SJCRH30 (cell line): ENCODE data around the gene KAT8. TPM values are rescaled to one million over a fixed set of nuclear protein-coding genes. Genes with fewer than 3 reads are reported as not detected.

Experiments used
- DNase-seq, 2 experiments: peaks; one replicate each; pipeline ENCODE4 v3.0.0-alpha.2; 2015 to 2020
- H3K27ac ChIP-seq: fragments of 250-450 bp; sonication (Bioruptor Pico); 2 replicates; pipeline ENCODE4 v1.5.1; 2020; ENCODE audit warnings: mild to moderate bottlenecking, moderate library complexity
- H3K27me3 ChIP-seq: fragments of 250-450 bp; sonication (Bioruptor Pico); 2 replicates; pipeline ENCODE4 v1.5.1; 2020; ENCODE audit warnings: mild to moderate bottlenecking, moderate library complexity
- H3K36me3 ChIP-seq: fragments of 250-450 bp; sonication (Bioruptor Pico); 2 replicates; pipeline ENCODE4 v1.5.1; 2020; ENCODE audit warnings: mild to moderate bottlenecking, moderate library complexity
- H3K4me1 ChIP-seq: fragments of 250-450 bp; sonication (Bioruptor Pico); 2 replicates; pipeline ENCODE4 v1.5.1; 2020; ENCODE audit warnings: mild to moderate bottlenecking, moderate library complexity
- H3K4me3 ChIP-seq: fragments of 250-450 bp; sonication (Bioruptor Pico); 2 replicates; pipeline ENCODE4 v1.5.1; 2020; ENCODE audit warnings: mild to moderate bottlenecking, moderate library complexity
- H3K9me3 ChIP-seq: fragments of 250-450 bp; sonication (Bioruptor Pico); replicated peaks from 2 replicates; pipeline ENCODE4 v1.5.1; 2020; ENCODE audit warnings: mild to moderate bottlenecking, moderate library complexity
- total RNA-seq: library from RNA; depleted of rRNA; stranded (reverse); fragments of >200 nt; shearing (Covaris generic); gene quantifications from 2 replicates; pipeline ENCODE4 v1.2.3, GENCODE V29; 2014; rRNA removed

The KAT8 gene
- 38.0 and 42.6 TPM in 2 replicates for total RNA-seq

DNA sequence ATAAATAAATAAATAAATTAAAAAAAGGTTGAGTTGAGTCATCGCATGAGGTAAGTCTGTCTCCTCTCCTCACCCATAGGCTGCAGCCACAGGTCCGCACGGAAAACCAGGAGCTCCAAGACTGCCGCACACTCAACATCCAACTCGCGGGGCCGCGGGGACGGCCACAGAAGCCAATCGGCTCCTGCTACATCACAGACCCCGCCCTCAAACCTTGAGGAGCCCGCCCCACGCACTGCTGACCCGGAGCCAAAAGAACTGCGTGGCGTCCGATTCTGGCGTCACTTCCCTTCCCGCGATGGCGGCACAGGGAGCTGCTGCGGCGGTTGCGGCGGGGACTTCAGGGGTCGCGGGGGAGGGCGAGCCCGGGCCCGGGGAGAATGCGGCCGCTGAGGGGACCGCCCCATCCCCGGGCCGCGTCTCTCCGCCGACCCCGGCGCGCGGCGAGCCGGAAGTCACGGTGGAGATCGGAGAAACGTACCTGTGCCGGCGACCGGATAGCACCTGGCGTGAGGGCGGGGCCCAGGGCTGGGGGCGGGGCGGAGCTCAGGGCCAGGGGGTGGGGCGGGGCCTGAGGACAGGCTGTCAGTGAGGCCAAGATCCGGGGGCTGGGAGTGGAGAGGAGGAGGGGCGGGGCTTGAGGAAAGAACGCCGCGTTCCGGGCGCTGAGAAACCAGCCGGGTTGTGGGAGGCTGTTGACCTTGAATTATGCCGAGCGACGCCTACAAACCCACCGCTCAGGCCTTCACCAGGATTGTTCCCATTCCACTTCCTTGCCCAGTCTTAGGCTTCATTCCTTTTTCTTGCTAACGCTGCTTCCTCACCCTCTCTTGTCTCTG, at the start of gene KAT8:
Gene KAT8, plus strand, starts transcription at position 281 of the 839 bp plus-strand sequence. Its CDS starts 18 bp downstream, at position 299.
- Histone ChIP-seq H3K4me1 (no peaks in the 10 kb centered on the region), H3K36me3 (peaks cover 29% of the 10 kb centered on the region), H3K9me3 (no peaks in the 10 kb centered on the region), H3K4me3 (peak within 1 kb of the TSS; percentile 93), H3K27me3 (no peaks in the 10 kb centered on the region), H3K27ac (peak within 1 kb of the TSS; percentile 74)
- DNase-seq = peak; percentile 98

- Histone ChIP-seq H3K9me3 (no peaks in the 10 kb centered on the region), H3K4me1 (peaks cover 7% of the 10 kb centered on the region), H3K27me3 (no peaks in the 10 kb centered on the region), H3K36me3 (peaks cover 9% of the 10 kb centered on the region), H3K27ac (peak overlapping the region; percentile 98), H3K4me3 (peak overlapping the region; percentile 94)
- DNase-seq = peak; percentile 93 to 99
These were observed 45.6 kb upstream of the KAT8 start for GRCh38 chr16:31071861-31072260.

DNA sequence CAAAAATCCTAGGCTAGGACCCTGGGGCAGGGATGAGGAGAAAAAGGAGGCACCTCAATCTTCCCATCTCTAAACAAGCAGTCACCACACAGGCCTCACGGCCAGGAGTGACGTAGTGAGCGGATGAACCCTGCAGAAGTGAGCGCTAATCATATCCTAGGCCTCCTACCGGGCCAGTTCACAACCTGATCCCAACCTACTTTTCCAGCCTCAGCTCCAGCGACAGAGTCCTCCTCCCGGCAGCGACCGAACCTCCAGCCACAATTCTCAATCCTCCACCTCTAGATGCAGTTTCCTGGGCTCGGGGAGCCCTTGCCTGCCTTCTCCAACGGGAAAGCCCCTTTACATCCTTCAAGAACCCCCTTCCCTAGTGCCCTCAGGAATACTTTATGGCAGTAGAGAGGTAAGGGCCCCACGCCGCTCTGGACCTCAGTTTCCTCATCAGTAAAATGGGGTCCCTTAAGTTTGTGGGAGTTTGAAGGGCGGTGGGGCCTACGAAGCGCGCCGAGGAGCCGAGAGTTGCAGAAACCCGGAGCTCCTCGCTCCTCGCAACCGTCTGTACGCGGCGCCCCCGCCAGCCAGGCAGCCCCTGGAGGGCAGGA, 44.8 kb upstream of the KAT8 start:
- peaks cover 12% of the 10 kb centered on the region for H3K36me3 ChIP-seq
- DNase-seq = peak; percentile 40 to 70
- peak overlapping the region; percentile 94 for H3K4me3 ChIP-seq
- no peaks in the 10 kb centered on the region for H3K27me3 ChIP-seq
- H3K4me1 ChIP-seq = peaks cover 7% of the 10 kb centered on the region
- peak overlapping the region; percentile 98 for H3K27ac ChIP-seq
- no peaks in the 10 kb centered on the region for H3K9me3 ChIP-seq

DNA sequence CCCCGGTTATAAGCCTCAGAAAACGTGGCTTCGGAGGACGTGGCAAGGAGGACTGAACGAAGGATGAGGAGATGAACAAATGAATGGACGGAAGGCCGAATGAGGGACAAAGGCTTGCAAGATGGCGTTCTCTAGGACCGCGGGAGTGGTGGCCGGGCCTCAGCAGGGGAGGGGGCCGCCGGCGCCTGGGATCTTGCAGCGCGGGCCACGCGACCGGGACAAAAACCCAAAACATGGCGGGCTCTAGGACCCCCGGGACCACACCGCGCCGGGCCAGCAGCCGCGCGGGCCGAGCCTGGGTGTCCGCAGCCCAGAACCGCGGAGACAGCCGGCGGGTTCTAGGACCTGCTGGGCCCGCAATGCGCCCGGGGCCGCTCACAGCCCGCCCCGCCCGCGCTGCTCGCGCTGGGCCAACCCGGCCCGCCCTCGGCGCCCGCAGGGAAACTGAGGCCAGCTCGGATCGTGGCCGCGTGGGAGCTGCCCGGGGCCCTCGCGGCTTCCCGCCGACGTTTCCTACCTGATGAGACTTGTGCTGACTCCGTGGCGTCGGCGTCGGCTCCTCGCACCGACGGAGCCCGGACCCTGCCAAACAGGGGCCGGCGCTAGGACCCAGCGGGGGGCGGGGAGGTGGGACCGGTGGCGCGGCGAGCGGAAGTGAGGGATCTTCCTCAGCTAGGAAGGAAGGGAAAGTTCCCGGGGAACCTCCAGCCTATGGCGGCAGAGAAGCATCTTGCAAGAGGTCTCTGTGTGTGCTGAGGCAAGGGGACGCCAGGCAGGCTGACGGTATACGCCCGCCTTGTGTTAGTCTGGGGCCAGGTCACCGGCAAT, 44.1 kb upstream of the KAT8 start:
- peaks cover 7% of the 10 kb centered on the region for H3K4me1 ChIP-seq
- H3K36me3 ChIP-seq = peaks cover 17% of the 10 kb centered on the region
- H3K27me3 ChIP-seq = no peaks in the 10 kb centered on the region
- no peaks in the 10 kb centered on the region for H3K9me3 ChIP-seq
- DNase-seq = peak; percentile 92 to 93
- H3K27ac ChIP-seq = peak overlapping the region; percentile 98
- peak overlapping the region; percentile 94 for H3K4me3 ChIP-seq

GRCh38 chr16:31073970-31074813, 43.3 kb upstream of the KAT8 start, which contains the start of the genes ZNF646 and ZNF668:
ZNF646 (plus strand) TSS chr16:31074422; CDS start chr16:31076325, 1,903 bp downstream.
ZNF668 (minus strand) TSS chr16:31074240; CDS start chr16:31064459, 9,781 bp downstream.
- Histone ChIP-seq H3K27ac (peak within 1 kb of the TSS; percentile 98), H3K27me3 (no peaks in the 10 kb centered on the region), H3K4me1 (peaks cover 7% of the 10 kb centered on the region), H3K4me3 (peak within 1 kb of the TSS; percentile 94), H3K36me3 (peaks cover 26% of the 10 kb centered on the region), H3K9me3 (no peaks in the 10 kb centered on the region)
- peak; percentile 98 to 99 for DNase-seq

- Histone ChIP-seq H3K27me3 (no peaks in the 10 kb centered on the region), H3K27ac (peak overlapping the region; percentile 98), H3K4me3 (peak overlapping the region; percentile 94), H3K4me1 (peaks cover 7% of the 10 kb centered on the region), H3K36me3 (peaks cover 32% of the 10 kb centered on the region), H3K9me3 (no peaks in the 10 kb centered on the region)
- no peak for DNase-seq
These were observed 42.7 kb upstream of the KAT8 start for GRCh38 chr16:31074814-31075183.

- DNase-seq = no peak
- H3K9me3 ChIP-seq = no peaks in the 10 kb centered on the region
- H3K4me3 ChIP-seq = no peak overlapping the region
- no peak overlapping the region for H3K27ac ChIP-seq
- no peaks in the 10 kb centered on the region for H3K27me3 ChIP-seq
- peaks cover 1% of the 10 kb centered on the region for H3K4me1 ChIP-seq
- H3K36me3 ChIP-seq = peaks cover 45% of the 10 kb centered on the region
These were observed 41.1 kb upstream of the KAT8 start for GRCh38 chr16:31076319-31076718.

DNA sequence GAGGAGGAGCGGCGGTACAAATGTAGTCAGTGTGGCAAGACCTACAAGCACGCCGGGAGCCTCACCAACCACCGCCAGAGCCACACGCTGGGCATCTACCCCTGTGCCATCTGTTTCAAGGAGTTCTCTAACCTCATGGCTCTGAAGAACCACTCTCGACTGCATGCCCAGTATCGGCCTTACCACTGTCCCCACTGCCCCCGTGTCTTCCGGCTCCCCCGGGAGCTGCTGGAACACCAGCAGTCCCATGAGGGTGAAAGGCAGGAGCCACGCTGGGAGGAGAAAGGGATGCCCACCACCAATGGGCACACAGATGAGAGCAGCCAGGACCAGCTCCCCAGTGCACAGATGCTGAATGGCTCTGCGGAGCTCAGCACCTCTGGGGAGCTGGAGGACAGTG, 40.4 kb upstream of the KAT8 start:
- H3K4me1 ChIP-seq = no peaks in the 10 kb centered on the region
- DNase-seq = no peak
- H3K9me3 ChIP-seq = no peaks in the 10 kb centered on the region
- H3K27ac ChIP-seq = no peak overlapping the region
- H3K36me3 ChIP-seq = peaks cover 45% of the 10 kb centered on the region
- no peaks in the 10 kb centered on the region for H3K27me3 ChIP-seq
- H3K4me3 ChIP-seq = no peak overlapping the region

- no peak for DNase-seq
- H3K27ac ChIP-seq = no peak overlapping the region
- H3K9me3 ChIP-seq = no peaks in the 10 kb centered on the region
- H3K27me3 ChIP-seq = no peaks in the 10 kb centered on the region
- H3K4me3 ChIP-seq = no peak overlapping the region
- H3K36me3 ChIP-seq = peaks cover 45% of the 10 kb centered on the region
- H3K4me1 ChIP-seq = no peaks in the 10 kb centered on the region
These were observed 39.7 kb upstream of the KAT8 start for GRCh38 chr16:31077592-31078396.

DNA sequence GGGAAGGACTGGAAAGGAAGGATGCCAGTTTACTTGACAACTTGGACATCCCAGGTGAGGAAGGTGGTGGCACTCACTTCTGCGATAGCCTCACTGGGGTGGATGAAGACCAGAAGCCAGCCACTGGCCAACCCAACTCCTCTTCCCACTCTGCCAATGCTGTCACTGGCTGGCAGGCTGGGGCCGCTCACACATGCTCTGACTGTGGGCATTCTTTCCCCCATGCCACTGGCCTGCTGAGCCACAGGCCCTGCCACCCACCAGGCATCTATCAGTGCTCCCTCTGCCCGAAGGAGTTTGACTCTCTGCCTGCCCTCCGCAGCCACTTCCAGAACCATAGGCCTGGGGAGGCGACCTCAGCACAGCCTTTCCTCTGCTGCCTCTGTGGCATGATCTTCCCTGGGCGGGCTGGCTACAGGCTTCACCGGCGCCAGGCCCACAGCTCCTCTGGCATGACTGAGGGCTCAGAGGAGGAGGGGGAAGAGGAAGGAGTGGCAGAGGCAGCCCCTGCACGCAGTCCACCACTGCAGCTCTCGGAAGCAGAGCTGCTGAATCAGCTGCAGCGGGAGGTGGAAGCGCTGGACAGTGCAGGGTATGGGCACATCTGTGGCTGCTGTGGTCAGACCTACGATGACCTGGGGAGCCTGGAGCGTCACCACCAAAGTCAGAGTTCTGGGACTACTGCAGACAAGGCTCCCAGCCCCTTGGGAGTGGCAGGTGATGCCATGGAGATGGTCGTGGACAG, 38.7 kb upstream of the KAT8 start:
- H3K4me3 ChIP-seq = no peak overlapping the region
- no peaks in the 10 kb centered on the region; the same call in none of the 2 replicates for H3K4me1 ChIP-seq
- no peak overlapping the region for H3K27ac ChIP-seq
- DNase-seq = no peak
- H3K36me3 ChIP-seq = peaks cover 46% of the 10 kb centered on the region
- no peaks in the 10 kb centered on the region for H3K9me3 ChIP-seq
- H3K27me3 ChIP-seq = no peaks in the 10 kb centered on the region

DNA sequence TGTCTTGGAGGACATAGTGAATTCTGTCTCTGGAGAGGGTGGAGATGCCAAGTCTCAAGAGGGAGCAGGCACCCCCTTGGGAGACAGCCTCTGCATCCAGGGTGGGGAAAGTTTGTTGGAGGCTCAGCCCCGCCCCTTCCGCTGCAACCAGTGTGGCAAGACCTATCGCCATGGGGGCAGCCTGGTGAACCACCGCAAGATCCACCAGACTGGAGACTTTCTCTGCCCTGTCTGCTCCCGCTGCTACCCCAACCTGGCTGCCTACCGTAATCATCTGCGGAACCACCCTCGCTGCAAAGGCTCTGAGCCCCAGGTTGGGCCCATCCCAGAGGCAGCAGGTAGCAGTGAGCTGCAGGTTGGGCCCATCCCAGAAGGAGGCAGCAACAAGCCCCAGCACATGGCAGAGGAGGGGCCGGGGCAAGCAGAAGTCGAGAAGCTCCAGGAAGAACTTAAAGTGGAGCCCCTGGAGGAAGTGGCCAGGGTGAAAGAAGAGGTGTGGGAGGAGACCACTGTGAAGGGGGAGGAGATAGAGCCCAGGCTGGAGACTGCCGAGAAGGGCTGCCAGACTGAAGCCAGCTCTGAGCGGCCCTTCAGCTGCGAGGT, 38.0 kb upstream of the KAT8 start:
- Histone ChIP-seq H3K4me1 (peaks cover 7% of the 10 kb centered on the region), H3K36me3 (peaks cover 49% of the 10 kb centered on the region), H3K4me3 (no peak overlapping the region), H3K27me3 (no peaks in the 10 kb centered on the region), H3K27ac (no peak overlapping the region), H3K9me3 (no peaks in the 10 kb centered on the region)
- no peak for DNase-seq

- Histone ChIP-seq H3K27me3 (no peaks in the 10 kb centered on the region), H3K36me3 (peaks cover 49% of the 10 kb centered on the region), H3K27ac (no peak overlapping the region), H3K4me3 (no peak overlapping the region), H3K9me3 (no peaks in the 10 kb centered on the region), H3K4me1 (peaks cover 14% of the 10 kb centered on the region)
- DNase-seq = no peak
These were observed 37.3 kb upstream of the KAT8 start for GRCh38 chr16:31080035-31080629.
